Effector memory CD8-positive, alpha-beta T cell (primary cell): ENCODE data around the gene ZEB1.

Source experiments
- ATAC-seq: fragments of 150-1000 bp; cut with Tn5 transposase; replicated peaks from 2 replicates; pipeline ENCODE4 v1.10.0; 2021; ENCODE audit warnings: mild to moderate bottlenecking, moderate library complexity
- DNase-seq, 3 experiments: peaks; one replicate each; pipeline ENCODE4 v3.0.0; 2021
- H3K27ac Mint-ChIP-seq, 2 donors: one replicate each; pipeline ENCODE4 v1.8.0; 2022; ENCODE audit warnings: mild to moderate bottlenecking in 2 of 2, mixed read lengths in 2 of 2, moderate library complexity in 2 of 2
- H3K27me3 Mint-ChIP-seq, 2 donors: one replicate each; pipeline ENCODE4 v1.8.0; 2022; ENCODE audit warnings: mixed read lengths in 2 of 2
- H3K36me3 Mint-ChIP-seq: one replicate; pipeline ENCODE4 v1.8.0; 2022; ENCODE audit warnings: mild to moderate bottlenecking, moderate library complexity, mixed read lengths; ENCODE audit not compliant: insufficient read depth
- H3K4me1 Mint-ChIP-seq, 2 donors: one replicate each; pipeline ENCODE4 v1.8.0; 2022; ENCODE audit warnings: low read depth in 2 of 2, mixed read lengths in 2 of 2
- H3K4me3 Mint-ChIP-seq, 2 donors: one replicate each; pipeline ENCODE4 v1.8.0; 2022; ENCODE audit warnings: mild to moderate bottlenecking in 2 of 2, mixed read lengths in 2 of 2, moderate library complexity in 2 of 2
- H3K9me3 Mint-ChIP-seq, 2 donors: one replicate each; pipeline ENCODE4 v1.8.0; 2022; ENCODE audit warnings: mixed read lengths in 2 of 2

Gene ZEB1

GRCh38 chr10:31303212-31303611, 15.8 kb upstream of the ZEB1 start:
- ATAC-seq, result no peak
- no peak overlapping the region for H3K27ac Mint-ChIP-seq

GRCh38 chr10:31304291-31304970, 14.6 kb upstream of the ZEB1 start:
- H3K27ac Mint-ChIP-seq, result no peak overlapping the region
- H3K4me1 Mint-ChIP-seq, result no peaks in the 10 kb centered on the region
- ATAC-seq (no peak), DNase-seq (no peak)
- no peaks in the 10 kb centered on the region for H3K36me3 Mint-ChIP-seq
- no peaks in the 10 kb centered on the region for H3K9me3 Mint-ChIP-seq
- peaks cover 12 to 18% of the 10 kb centered on the region in 2 donors for H3K27me3 Mint-ChIP-seq
- no peak overlapping the region for H3K4me3 Mint-ChIP-seq

More at GRCh38 chr10:31303212-31303611, 15.8 kb upstream of the ZEB1 start:
- H3K27me3 Mint-ChIP-seq, result peaks cover 12 to 18% of the 10 kb centered on the region in 2 donors
- no peak overlapping the region for H3K4me3 Mint-ChIP-seq
- H3K9me3 Mint-ChIP-seq, result no peaks in the 10 kb centered on the region
- H3K4me1 Mint-ChIP-seq, result peaks cover 0 to 2% of the 10 kb centered on the region in 2 donors
- no peaks in the 10 kb centered on the region for H3K36me3 Mint-ChIP-seq
- no peak for DNase-seq

DNA sequence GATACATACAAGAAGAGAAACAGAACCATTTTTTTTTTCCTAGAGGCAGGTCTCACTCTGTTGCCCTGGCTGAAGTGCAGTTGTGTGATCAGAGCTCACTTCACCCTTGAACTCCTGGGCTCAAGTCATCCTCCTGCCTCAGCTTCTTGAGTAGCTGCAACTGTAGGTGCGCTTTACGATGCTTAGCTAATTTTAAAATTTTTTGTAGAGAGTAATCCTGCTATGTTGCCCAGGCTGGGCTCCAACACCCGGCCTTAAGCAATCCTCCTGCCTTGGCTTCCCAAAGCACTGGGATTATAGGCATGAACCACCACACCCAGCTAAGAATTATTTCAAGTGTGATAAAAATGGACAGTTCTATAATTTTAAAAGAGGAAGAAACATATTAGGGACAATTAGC, 5.6 kb upstream of the ZEB1 start:
- Mint-ChIP-seq H3K36me3 (peaks cover 6% of the 10 kb centered on the region), H3K4me1 (peaks cover 6 to 9% of the 10 kb centered on the region in 2 donors), H3K27me3 (no peaks in the 10 kb centered on the region), H3K9me3 (no peaks in the 10 kb centered on the region), H3K27ac (no peak overlapping the region), H3K4me3 (no peak overlapping the region)
- ATAC-seq (no peak), DNase-seq (no peak)

GRCh38 chr10:31314256-31315150, 4.5 kb upstream of the ZEB1 start:
- Mint-ChIP-seq H3K27me3 (no peaks in the 10 kb centered on the region), H3K9me3 (no peaks in the 10 kb centered on the region), H3K4me1 (peaks cover 6 to 10% of the 10 kb centered on the region in 2 donors), H3K4me3 (no peak overlapping the region), H3K27ac (no peak overlapping the region), H3K36me3 (peaks cover 15% of the 10 kb centered on the region)
- ATAC-seq, result no peak
- DNase-seq, result no peak

DNA sequence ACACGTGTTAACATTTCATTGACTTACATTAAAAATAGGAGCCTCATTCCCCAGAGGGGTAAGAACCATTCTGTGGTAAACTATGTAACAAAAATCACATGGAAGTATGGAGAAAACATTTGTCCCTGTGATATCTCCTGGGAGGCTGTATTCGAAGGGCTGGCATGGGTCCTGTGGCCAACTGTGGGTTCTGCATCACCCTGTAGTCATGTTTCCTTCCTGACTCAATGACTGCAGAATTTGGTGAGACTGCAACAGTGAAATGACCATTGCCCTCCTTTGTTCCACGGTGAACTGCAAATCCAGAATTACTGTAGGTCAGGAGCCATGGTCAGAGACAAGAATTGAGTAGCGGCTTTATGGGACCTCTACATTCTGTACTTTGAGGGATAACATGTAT, 3.6 kb upstream of the ZEB1 start:
- Mint-ChIP-seq H3K27me3 (no peaks in the 10 kb centered on the region), H3K4me1 (peaks cover 9 to 10% of the 10 kb centered on the region in 2 donors), H3K4me3 (no peak overlapping the region), H3K36me3 (peaks cover 20% of the 10 kb centered on the region), H3K9me3 (no peaks in the 10 kb centered on the region), H3K27ac (no peak overlapping the region)
- ATAC-seq (no peak), DNase-seq (no peak)

GRCh38 chr10:31317171-31317570, 1.8 kb upstream of the ZEB1 start:
- Mint-ChIP-seq H3K27ac (peak overlapping the region in 1 of 2 donors; percentile 38), H3K27me3 (no peaks in the 10 kb centered on the region), H3K4me3 (peak overlapping the region; percentile 88 to 91), H3K9me3 (no peaks in the 10 kb centered on the region), H3K4me1 (peaks cover 19 to 26% of the 10 kb centered on the region in 2 donors), H3K36me3 (peaks cover 31% of the 10 kb centered on the region)
- no peak for DNase-seq
- ATAC-seq, result no peak

DNA sequence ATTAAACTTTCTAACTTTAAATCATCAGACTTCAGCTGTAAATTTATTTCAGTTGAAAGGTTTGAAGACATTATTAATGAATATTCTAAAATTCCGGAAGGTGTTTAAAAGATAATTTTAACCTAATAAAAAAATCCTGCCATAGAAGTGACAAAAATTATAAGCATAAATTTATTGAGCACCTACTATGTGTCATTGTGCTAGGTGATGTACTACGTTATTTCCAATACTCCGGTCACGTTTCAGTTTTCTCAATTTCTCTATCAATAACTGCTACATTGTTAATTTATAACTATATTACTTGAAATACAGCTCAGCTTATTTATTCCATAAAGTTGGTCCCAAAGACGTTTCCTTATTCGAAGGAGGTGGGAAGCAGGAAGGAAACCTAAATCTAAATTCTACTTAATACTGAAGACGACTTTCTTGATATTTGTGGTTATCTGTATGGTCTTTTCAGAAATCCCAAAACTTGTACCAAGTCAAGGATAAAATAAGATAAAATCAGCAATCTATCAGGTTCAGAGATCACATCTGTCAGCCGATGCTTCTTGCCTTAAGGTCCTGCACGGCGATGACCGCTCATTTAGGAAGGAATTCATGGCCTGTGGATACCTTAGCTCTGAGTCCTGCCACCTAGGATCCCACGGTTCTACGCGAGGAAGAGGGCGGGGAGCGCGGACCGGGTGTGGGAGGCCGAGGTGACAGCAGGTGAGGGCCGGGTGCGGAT, 1.2 kb upstream of the ZEB1 start:
- DNase-seq (no peak), ATAC-seq (no peak)
- Mint-ChIP-seq H3K4me1 (peaks cover 22 to 30% of the 10 kb centered on the region in 2 donors), H3K9me3 (no peaks in the 10 kb centered on the region), H3K36me3 (peaks cover 31% of the 10 kb centered on the region), H3K27ac (peak overlapping the region; percentile 92 to 94), H3K4me3 (peak overlapping the region; percentile 88 to 91), H3K27me3 (no peaks in the 10 kb centered on the region)

DNA sequence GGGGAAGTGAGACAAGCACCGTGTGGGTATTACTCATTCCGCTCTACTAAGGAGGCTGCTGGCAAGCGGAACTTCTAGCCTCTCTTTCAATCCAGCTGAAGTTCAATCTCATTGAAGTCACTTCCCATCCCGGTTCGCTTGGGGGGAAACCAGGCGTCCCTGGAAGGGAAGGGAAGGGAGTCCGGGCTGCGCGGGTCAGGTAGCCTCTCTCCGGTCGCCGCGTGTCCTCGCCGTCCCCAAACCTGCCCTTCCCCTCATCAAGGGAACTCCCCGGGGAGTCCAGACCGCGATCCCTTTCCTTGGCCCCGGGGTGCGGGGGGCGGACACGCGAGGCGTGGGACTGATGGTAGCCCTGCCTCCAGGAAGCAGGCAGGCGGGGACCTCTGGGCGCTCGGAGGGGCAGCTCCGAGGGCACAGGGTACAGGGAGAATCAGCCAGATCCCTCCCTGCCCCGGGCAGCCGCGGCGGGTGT, 598 bp upstream of the ZEB1 start:
- ATAC-seq (peak; percentile 60), DNase-seq (peak; percentile 52 to 59 (median 56))
- Mint-ChIP-seq H3K27me3 (no peaks in the 10 kb centered on the region), H3K4me1 (peaks cover 22 to 31% of the 10 kb centered on the region in 2 donors), H3K4me3 (peak overlapping the region; percentile 88 to 91), H3K27ac (peak overlapping the region; percentile 92 to 94), H3K36me3 (peaks cover 31% of the 10 kb centered on the region), H3K9me3 (no peaks in the 10 kb centered on the region)

GRCh38 chr10:31319602-31320549, 860 bp downstream of the ZEB1 start:
- Mint-ChIP-seq H3K27me3 (no peaks in the 10 kb centered on the region), H3K27ac (peak overlapping the region; percentile 69 to 93), H3K9me3 (no peaks in the 10 kb centered on the region), H3K4me1 (peaks cover 26 to 34% of the 10 kb centered on the region in 2 donors), H3K36me3 (peaks cover 31% of the 10 kb centered on the region), H3K4me3 (peak overlapping the region; percentile 91)
- ATAC-seq (peak; percentile 2), DNase-seq (peak; percentile 15 to 31 (median 25))

DNA sequence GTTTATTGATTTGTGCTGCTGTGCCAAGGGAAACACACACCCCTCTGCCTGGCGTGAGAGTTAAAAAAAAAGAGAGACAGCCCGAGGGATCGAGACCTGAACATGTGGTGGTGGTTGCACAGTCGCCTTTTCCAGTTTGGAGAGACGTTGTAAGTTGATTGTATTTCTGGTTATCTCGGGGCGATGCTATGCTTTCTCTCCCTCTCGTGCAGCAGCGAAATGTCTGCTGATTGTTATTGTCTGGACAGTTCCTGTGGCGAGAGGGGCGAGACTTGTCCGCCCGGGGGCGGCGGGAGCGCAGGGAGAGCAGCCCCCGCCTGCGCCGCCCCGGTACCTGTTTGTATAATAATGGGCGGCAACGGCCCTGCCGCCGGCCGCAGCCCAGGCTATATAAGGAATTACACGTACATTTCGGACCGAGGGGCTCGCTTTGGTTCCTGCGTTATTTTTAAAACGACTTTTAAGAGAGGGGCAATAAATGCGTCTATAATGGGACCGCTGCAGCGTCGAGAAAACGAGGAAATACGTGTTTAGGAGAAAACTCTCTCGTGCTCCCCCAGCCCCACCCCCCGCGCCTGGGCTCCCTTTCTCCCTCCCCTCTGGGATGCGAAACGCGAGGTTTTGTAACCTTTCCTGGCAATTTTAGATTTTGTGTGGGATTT, 1.7 kb downstream of the ZEB1 start:
- Mint-ChIP-seq H3K9me3 (no peaks in the 10 kb centered on the region), H3K27ac (peak overlapping the region; percentile 69 to 93), H3K36me3 (peaks cover 31% of the 10 kb centered on the region), H3K4me3 (peak overlapping the region; percentile 91), H3K4me1 (peaks cover 26 to 34% of the 10 kb centered on the region in 2 donors), H3K27me3 (no peaks in the 10 kb centered on the region)
- no peak for ATAC-seq
- peak in 2 of 3 experiments; percentile 1 to 8 for DNase-seq

DNA sequence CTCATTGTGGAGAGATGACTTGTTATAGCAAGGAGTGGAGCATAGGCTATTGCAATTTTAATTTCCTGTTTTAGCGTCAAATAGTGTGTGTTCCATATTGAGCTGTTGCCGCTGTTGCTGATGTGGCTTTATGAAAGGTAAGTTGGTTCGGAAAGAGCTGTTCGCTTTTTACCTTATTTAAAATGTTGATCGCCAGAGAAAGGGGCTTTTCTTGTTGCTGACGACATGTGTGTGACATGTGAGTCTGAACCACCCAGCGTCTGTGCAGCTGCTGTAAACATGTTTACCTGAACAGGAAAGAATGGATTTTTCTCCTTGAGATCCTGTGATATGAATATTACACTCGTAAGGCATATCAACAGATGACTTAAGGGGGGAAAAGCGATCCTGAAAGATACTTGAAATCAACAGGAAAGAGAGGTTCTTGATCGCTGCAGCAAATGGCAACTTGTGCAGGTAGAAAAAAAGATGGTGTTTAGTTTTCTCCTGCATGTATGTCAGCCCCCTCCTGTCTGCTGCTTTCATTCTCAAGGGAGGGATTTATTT, 2.5 kb downstream of the ZEB1 start:
- ATAC-seq (peak; percentile 9), DNase-seq (peak; percentile 7 to 20 (median 12))
- Mint-ChIP-seq H3K9me3 (no peaks in the 10 kb centered on the region), H3K4me3 (peak overlapping the region; percentile 91), H3K27ac (peak overlapping the region; percentile 69 to 93), H3K36me3 (peaks cover 31% of the 10 kb centered on the region), H3K4me1 (peaks cover 26 to 34% of the 10 kb centered on the region in 2 donors), H3K27me3 (no peaks in the 10 kb centered on the region)

DNA sequence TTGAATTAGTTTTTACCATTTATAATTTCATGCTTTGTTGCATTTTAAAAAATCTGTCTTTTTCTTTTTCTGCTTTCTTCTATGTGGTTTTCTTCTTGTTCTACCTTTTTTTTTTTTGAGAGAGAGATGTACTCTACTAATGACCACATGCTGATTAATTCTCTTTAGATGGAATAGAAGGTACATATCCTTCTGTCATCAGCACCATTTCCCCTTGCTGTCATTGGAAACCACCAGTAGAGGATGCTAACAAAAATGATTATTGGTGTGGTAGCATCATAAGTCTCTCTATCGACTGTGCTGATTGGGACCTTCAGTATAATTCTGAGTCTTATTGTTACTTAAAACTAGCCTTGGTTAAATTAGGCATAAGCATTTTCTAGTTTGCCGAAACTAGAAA, 3.6 kb downstream of the ZEB1 start:
- Mint-ChIP-seq H3K9me3 (no peaks in the 10 kb centered on the region), H3K4me1 (peaks cover 21 to 35% of the 10 kb centered on the region in 2 donors), H3K36me3 (peaks cover 35% of the 10 kb centered on the region), H3K4me3 (peak overlapping the region in 1 of 2 donors; percentile 91), H3K27me3 (no peaks in the 10 kb centered on the region), H3K27ac (peak overlapping the region in 1 of 2 donors; percentile 15)
- DNase-seq, result no peak
- no peak for ATAC-seq
